HG03108 (cell line): ENCODE data around the gene PCDHGA3.
A peak's percentile ranks its signal among the peaks of the same experiment; 100 is the strongest.
"Not testable (repeated sequence)": the region's sequence is repeated elsewhere in the genome, so short reads cannot be mapped to it uniquely, and the experiment has no call there.

Source experiments
- ATAC-seq: cut with Tn5 transposase; IDR thresholded peaks from one replicate; pipeline ENCODE4 v1.9.1; 2021; ENCODE audit warnings: moderate library complexity; ENCODE audit not compliant: unreplicated experiment

The PCDHGA3 gene

GRCh38 chr5:141346017-141346416 is 2.4 kb downstream of the PCDHGA3 start:
- not testable (repeated sequence) for ATAC-seq

GRCh38 chr5:141349917-141350619 is 6.4 kb downstream of the PCDHGA3 start, which contains the start of gene PCDHGB1:
Gene PCDHGB1, plus strand, starts transcription at chr5:141350099. Its CDS starts 162 bp downstream, at chr5:141350261.
- no peak for ATAC-seq

GRCh38 chr5:141351591-141351990 is 8.0 kb downstream of the PCDHGA3 start:
- ATAC-seq, result no peak

GRCh38 chr5:141354900-141355469 is 11.4 kb downstream of the PCDHGA3 start, which contains the start of gene PCDHGA4:
Gene PCDHGA4, plus strand, starts transcription at chr5:141355021. Its CDS starts 87 bp downstream, at chr5:141355108.
- no peak for ATAC-seq

GRCh38 chr5:141355641-141356040 is 12.0 kb downstream of the PCDHGA3 start:
- ATAC-seq, result no peak

- ATAC-seq, result no peak
These were observed 12.5 kb downstream of the PCDHGA3 start for GRCh38 chr5:141356133-141356532.

GRCh38 chr5:141356950-141357349 is 13.3 kb downstream of the PCDHGA3 start:
- ATAC-seq, result no peak

GRCh38 chr5:141359790-141360426 is 16.3 kb downstream of the PCDHGA3 start, which contains the start of gene PCDHGB2:
Gene PCDHGB2, plus strand, starts transcription at chr5:141359994. Its CDS starts 142 bp downstream, at chr5:141360136.
- ATAC-seq, result no peak

- ATAC-seq, result no peak
These were observed 17.1 kb downstream of the PCDHGA3 start for GRCh38 chr5:141360685-141361084.

GRCh38 chr5:141362719-141363118 is 19.1 kb downstream of the PCDHGA3 start:
- ATAC-seq, result no peak

- no peak for ATAC-seq
These were observed 20.5 kb downstream of the PCDHGA3 start, which contains the start of gene PCDHGA5 for GRCh38 chr5:141363952-141364660. Gene PCDHGA5, plus strand, starts transcription at chr5:141364162. Its CDS starts 169 bp downstream, at chr5:141364331.

GRCh38 chr5:141366016-141366896 is 22.6 kb downstream of the PCDHGA3 start:
- ATAC-seq, result no peak

GRCh38 chr5:141369994-141370848 is 26.6 kb downstream of the PCDHGA3 start, which contains the start of gene PCDHGB3:
Gene PCDHGB3, plus strand, starts transcription at chr5:141370242. Its CDS starts 153 bp downstream, at chr5:141370395.
- peak; percentile 82 for ATAC-seq

- ATAC-seq, result no peak
These were observed 28.2 kb downstream of the PCDHGA3 start for GRCh38 chr5:141371572-141372475.

GRCh38 chr5:141373673-141374317 is 30.2 kb downstream of the PCDHGA3 start, which contains the start of gene PCDHGA6:
Gene PCDHGA6, plus strand, starts transcription at chr5:141373891. Its CDS starts 193 bp downstream, at chr5:141374084.
- ATAC-seq, result no peak

GRCh38 chr5:141374627-141375026 is 31.0 kb downstream of the PCDHGA3 start:
- ATAC-seq, result no peak

GRCh38 chr5:141375444-141376155 is 32.0 kb downstream of the PCDHGA3 start:
- not testable (repeated sequence) for ATAC-seq
